ENCODE data around the gene TBC1D2. TPM values are rescaled to one million over a fixed set of nuclear protein-coding genes. Genes with fewer than 3 reads are reported as not detected.

The TBC1D2 gene
- total and polyA plus RNA-seq, 5 donors from 2014 or later, result 8.2 to 11.5 (median 10.1) TPM

DNA sequence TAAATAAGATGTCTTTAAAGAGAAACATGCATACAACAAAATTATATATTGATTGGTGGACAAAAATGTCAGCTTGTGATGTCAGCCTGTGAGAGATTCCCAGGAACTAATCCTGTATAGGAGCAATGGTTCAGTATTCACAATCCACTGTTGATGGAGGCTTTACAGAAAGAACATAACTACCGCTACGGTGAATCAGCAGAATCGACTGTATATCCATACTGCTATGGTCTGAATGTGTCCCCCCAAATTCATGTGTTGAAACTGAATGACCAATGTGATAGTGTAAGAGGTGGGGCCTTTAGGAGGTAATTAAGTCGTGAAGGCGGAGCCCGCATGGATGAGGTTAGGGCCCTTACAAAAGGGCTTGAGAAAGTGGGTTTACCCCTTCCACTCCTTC, 40.4 kb upstream of the TBC1D2 start:
- Mint-ChIP-seq H3K27ac (no peak overlapping the region), H3K36me3 (no peaks in the 10 kb centered on the region), H3K4me3 (no peak overlapping the region), H3K27me3 (peaks cover 10% of the 10 kb centered on the region), H3K4me1 (no peaks in the 10 kb centered on the region), H3K9me3 (no peaks in the 10 kb centered on the region)
- H3K27ac ChIP-seq (ENCODE audit: insufficient read depth, low read length, poor library complexity, severe bottlenecking), result no peak overlapping the region
- no peaks in the 10 kb centered on the region for H3K4me1 ChIP-seq (ENCODE audit: control insufficient read depth, insufficient read depth, low read length, poor library complexity, severe bottlenecking)
- ATAC-seq (ENCODE audit: low read depth in 2 of 2) (no peak), DNase-seq (no peak)
- no peak overlapping the region for H3K4me3 ChIP-seq (ENCODE audit: low read depth, low read length)
- H3K9me3 ChIP-seq (ENCODE audit: control insufficient read depth in 2 of 2, low read length in 2 of 2), result no peaks in the 10 kb centered on the region
- no peaks in the 10 kb centered on the region for H3K36me3 ChIP-seq (ENCODE audit: control insufficient read depth, insufficient read depth, low read length)
- no peaks in the 10 kb centered on the region for H3K27me3 ChIP-seq (ENCODE audit: control insufficient read depth, insufficient read depth, low read length)

DNA sequence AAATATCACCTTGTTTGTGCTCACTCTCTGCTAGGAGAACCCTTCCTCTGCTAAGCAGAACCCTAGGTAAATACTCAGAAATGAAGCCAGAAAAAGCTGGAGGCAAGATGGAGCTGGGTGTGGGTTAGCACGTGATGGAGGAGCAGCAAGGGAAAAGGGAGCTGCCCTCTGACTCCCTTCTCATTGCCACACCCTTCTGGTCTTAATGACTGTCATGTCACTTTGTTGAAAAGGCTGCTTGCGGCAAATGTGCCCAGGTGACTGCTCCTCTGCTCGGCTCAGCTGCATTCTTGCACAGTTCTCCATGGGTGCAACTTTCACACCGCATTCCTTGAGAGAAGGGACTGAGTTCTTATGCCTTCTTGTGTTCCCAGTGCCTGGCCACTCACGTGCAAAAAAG, 36.4 kb upstream of the TBC1D2 start:
- H3K36me3 Mint-ChIP-seq, result no peaks in the 10 kb centered on the region
- Histone ChIP-seq H3K9me3 (ENCODE audit: control insufficient read depth in 2 of 2, low read length in 2 of 2) (no peaks in the 10 kb centered on the region), H3K4me1 (ENCODE audit: control insufficient read depth, insufficient read depth, low read length, poor library complexity, severe bottlenecking) (no peaks in the 10 kb centered on the region), H3K27me3 (ENCODE audit: control insufficient read depth, insufficient read depth, low read length) (no peaks in the 10 kb centered on the region), H3K4me3 (ENCODE audit: low read depth, low read length) (no peak overlapping the region), H3K27ac (ENCODE audit: insufficient read depth, low read length, poor library complexity, severe bottlenecking) (no peak overlapping the region), H3K36me3 (ENCODE audit: control insufficient read depth, insufficient read depth, low read length) (no peaks in the 10 kb centered on the region)
- peaks cover 10% of the 10 kb centered on the region for H3K27me3 Mint-ChIP-seq
- H3K4me1 Mint-ChIP-seq, result no peaks in the 10 kb centered on the region
- no peak overlapping the region for H3K4me3 Mint-ChIP-seq
- no peak overlapping the region for H3K27ac Mint-ChIP-seq
- ATAC-seq (ENCODE audit: low read depth in 2 of 2) (no peak), DNase-seq (no peak)
- H3K9me3 Mint-ChIP-seq, result no peaks in the 10 kb centered on the region

DNA sequence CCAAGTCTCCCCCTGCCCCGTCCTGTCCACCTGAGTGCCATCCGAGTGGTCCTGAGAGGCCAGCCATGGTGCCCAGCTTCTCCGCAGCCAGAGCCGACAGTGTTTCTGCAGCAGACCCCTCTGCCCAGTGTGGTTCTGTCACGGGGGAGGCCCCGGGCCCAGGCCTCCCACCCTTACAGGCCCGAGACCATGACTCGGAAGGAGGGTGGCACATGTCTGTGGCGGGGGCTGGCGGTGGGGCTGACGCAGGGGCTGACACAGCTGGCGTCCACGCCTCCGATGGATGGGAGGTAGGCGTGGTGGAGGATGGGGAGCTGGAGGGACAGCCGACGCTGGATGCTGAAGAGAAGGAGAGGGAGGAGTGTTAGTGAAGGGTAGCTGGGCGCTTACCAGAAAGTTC, 35.0 kb upstream of the TBC1D2 start:
- Mint-ChIP-seq H3K4me1 (no peaks in the 10 kb centered on the region), H3K9me3 (no peaks in the 10 kb centered on the region), H3K36me3 (no peaks in the 10 kb centered on the region), H3K27me3 (peaks cover 10% of the 10 kb centered on the region), H3K4me3 (no peak overlapping the region), H3K27ac (no peak overlapping the region)
- H3K4me3 ChIP-seq (ENCODE audit: low read depth, low read length), result no peak overlapping the region
- H3K9me3 ChIP-seq (ENCODE audit: control insufficient read depth in 2 of 2, low read length in 2 of 2), result no peaks in the 10 kb centered on the region
- H3K27me3 ChIP-seq (ENCODE audit: control insufficient read depth, insufficient read depth, low read length), result no peaks in the 10 kb centered on the region
- H3K36me3 ChIP-seq (ENCODE audit: control insufficient read depth, insufficient read depth, low read length), result no peaks in the 10 kb centered on the region
- no peak overlapping the region for H3K27ac ChIP-seq (ENCODE audit: insufficient read depth, low read length, poor library complexity, severe bottlenecking)
- no peak for ATAC-seq (ENCODE audit: low read depth in 2 of 2)
- no peaks in the 10 kb centered on the region for H3K4me1 ChIP-seq (ENCODE audit: control insufficient read depth, insufficient read depth, low read length, poor library complexity, severe bottlenecking)
- no peak for DNase-seq

DNA sequence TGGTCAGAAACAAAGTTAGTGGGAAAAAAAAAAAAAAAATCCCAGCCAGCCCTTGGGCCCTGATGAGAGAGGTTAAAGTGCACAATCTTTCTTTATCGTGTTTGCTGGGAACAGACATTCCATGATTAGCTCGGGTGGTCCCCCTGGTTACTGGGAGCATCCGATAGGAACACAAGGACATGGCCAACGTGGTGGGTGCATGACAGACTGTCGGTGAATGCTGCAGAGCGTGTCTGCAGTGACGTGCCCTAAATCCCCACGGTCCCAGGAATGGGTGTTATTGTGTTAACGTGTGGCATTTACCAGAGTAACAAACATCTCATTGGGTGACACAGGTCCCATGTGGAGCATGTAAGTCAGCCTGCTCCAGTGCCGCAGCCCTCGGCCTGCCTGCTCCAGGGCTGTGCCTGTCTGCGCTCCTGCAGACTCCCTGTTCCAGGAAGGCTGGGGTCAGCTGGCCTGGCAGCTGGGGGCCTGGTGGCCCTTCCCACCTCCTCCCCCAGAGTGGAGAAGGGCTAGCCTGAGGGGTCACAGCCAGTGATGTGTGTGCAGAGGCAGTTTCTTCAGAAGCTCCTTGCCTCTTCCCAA, 34.3 kb upstream of the TBC1D2 start:
- no peak overlapping the region for H3K4me3 Mint-ChIP-seq
- peaks cover 10% of the 10 kb centered on the region for H3K27me3 Mint-ChIP-seq
- no peak for ATAC-seq (ENCODE audit: low read depth in 2 of 2)
- no peaks in the 10 kb centered on the region for H3K27me3 ChIP-seq (ENCODE audit: control insufficient read depth, insufficient read depth, low read length)
- no peaks in the 10 kb centered on the region for H3K4me1 ChIP-seq (ENCODE audit: control insufficient read depth, insufficient read depth, low read length, poor library complexity, severe bottlenecking)
- H3K4me1 Mint-ChIP-seq, result no peaks in the 10 kb centered on the region
- no peak overlapping the region for H3K4me3 ChIP-seq (ENCODE audit: low read depth, low read length)
- DNase-seq, result no peak
- H3K27ac ChIP-seq (ENCODE audit: insufficient read depth, low read length, poor library complexity, severe bottlenecking), result no peak overlapping the region
- H3K36me3 Mint-ChIP-seq, result no peaks in the 10 kb centered on the region
- H3K9me3 ChIP-seq (ENCODE audit: control insufficient read depth in 2 of 2, low read length in 2 of 2), result no peaks in the 10 kb centered on the region
- no peak overlapping the region for H3K27ac Mint-ChIP-seq
- H3K9me3 Mint-ChIP-seq, result no peaks in the 10 kb centered on the region
- no peaks in the 10 kb centered on the region for H3K36me3 ChIP-seq (ENCODE audit: control insufficient read depth, insufficient read depth, low read length)

DNA sequence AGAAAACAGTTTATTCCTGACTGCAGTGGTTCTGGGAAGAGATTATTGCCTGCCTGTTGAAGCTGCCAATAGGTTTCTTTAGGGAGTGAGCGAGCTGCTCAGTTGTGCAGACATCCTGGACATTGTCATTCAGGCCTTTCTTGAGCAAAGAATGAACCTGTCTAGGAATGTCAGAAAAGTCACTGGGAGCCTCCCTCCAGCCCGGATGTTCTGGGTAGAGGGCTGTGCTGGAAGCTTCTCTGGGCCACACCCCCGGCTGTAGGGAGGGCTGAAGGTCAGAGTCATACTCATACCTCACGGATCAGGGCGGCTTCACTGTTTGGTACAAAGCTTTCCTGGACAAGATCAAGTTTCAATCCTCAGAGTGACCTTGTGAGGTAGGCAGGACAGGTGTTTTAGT, 33.4 kb upstream of the TBC1D2 start:
- H3K36me3 Mint-ChIP-seq, result no peaks in the 10 kb centered on the region

DNA sequence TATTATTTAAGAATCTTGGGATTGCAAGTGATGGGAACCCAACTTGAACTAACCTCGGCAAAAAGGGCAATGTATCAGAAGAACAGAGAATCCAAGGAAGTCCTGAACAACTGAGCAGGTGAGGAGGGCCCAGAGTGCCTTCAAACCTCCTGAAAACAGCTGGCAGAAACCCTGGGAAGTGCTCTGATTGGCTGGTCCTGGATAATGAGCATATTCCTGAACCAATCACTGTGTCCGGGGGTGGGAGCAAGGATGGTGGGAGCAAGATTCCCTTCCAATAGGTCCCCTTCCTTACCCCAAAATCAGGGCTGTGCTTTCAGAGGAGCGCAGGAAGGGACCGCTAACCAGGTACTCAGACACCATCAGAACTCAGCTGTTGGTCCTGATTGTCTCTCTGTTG, 31.9 kb upstream of the TBC1D2 start:
- no peak overlapping the region for H3K27ac Mint-ChIP-seq
- Histone ChIP-seq H3K4me1 (ENCODE audit: control insufficient read depth, insufficient read depth, low read length, poor library complexity, severe bottlenecking) (no peaks in the 10 kb centered on the region), H3K4me3 (ENCODE audit: low read depth, low read length) (no peak overlapping the region), H3K9me3 (ENCODE audit: control insufficient read depth in 2 of 2, low read length in 2 of 2) (no peaks in the 10 kb centered on the region), H3K27ac (ENCODE audit: insufficient read depth, low read length, poor library complexity, severe bottlenecking) (no peak overlapping the region), H3K27me3 (ENCODE audit: control insufficient read depth, insufficient read depth, low read length) (no peaks in the 10 kb centered on the region), H3K36me3 (ENCODE audit: control insufficient read depth, insufficient read depth, low read length) (no peaks in the 10 kb centered on the region)
- no peaks in the 10 kb centered on the region for H3K36me3 Mint-ChIP-seq
- no peak overlapping the region for H3K4me3 Mint-ChIP-seq
- DNase-seq, result no peak
- no peak for ATAC-seq (ENCODE audit: low read depth in 2 of 2)
- H3K27me3 Mint-ChIP-seq, result peaks cover 10% of the 10 kb centered on the region
- H3K9me3 Mint-ChIP-seq, result no peaks in the 10 kb centered on the region
- no peaks in the 10 kb centered on the region for H3K4me1 Mint-ChIP-seq

More for the DNA sequence above, 33.4 kb upstream of the TBC1D2 start:
- ATAC-seq (ENCODE audit: low read depth in 2 of 2) (no peak), DNase-seq (no peak)
- Histone ChIP-seq H3K27ac (ENCODE audit: insufficient read depth, low read length, poor library complexity, severe bottlenecking) (no peak overlapping the region), H3K9me3 (ENCODE audit: control insufficient read depth in 2 of 2, low read length in 2 of 2) (no peaks in the 10 kb centered on the region), H3K4me1 (ENCODE audit: control insufficient read depth, insufficient read depth, low read length, poor library complexity, severe bottlenecking) (no peaks in the 10 kb centered on the region), H3K4me3 (ENCODE audit: low read depth, low read length) (no peak overlapping the region), H3K36me3 (ENCODE audit: control insufficient read depth, insufficient read depth, low read length) (no peaks in the 10 kb centered on the region), H3K27me3 (ENCODE audit: control insufficient read depth, insufficient read depth, low read length) (no peaks in the 10 kb centered on the region)
- Mint-ChIP-seq H3K4me1 (no peaks in the 10 kb centered on the region), H3K27ac (no peak overlapping the region), H3K27me3 (peaks cover 4% of the 10 kb centered on the region), H3K9me3 (no peaks in the 10 kb centered on the region), H3K4me3 (no peak overlapping the region)

DNA sequence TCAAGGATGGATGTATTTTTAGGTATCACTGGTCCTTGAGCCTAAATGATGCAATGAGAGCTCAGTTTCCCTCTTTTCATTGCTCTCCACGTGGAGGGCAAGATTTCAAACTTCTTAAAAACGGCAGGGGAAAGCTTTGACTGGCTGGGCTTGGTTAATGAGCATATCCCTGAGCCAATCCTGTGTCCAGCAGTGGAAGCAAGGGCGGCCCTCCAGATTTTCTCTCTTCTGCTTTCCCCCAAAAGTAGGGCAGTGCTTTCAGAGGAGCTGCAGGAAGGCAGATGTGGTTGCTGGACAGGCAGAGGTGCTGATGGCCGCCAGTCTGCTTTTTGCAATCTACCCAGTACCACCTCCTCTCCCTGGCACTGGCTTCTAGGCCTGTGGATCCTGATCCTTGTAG, 30.0 kb upstream of the TBC1D2 start:
- H3K4me1 ChIP-seq (ENCODE audit: control insufficient read depth, insufficient read depth, low read length, poor library complexity, severe bottlenecking), result no peaks in the 10 kb centered on the region
- H3K4me3 Mint-ChIP-seq, result no peak overlapping the region

DNA sequence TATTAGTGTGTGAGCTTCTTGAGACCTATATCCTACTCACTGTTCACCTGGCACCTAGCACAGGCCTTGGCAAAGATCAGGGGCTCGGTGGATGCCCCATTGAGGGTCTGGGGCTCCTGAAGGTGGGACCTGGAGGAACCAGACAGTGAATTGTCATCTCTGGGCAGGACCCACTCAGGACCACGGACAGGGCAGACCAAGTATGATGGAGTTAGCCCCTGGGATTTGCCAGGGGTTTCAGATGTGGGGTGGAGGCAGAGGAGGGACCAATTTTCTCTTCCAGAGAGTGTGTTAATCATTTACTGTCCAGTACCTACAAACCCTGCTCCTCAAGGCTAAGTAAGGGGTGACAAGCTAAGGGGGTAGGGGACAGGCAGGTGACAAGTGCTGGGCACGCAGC, 29.3 kb upstream of the TBC1D2 start:
- DNase-seq (no peak), ATAC-seq (ENCODE audit: low read depth in 2 of 2) (no peak)
- no peak overlapping the region for H3K4me3 ChIP-seq (ENCODE audit: low read depth, low read length)
- H3K4me1 ChIP-seq (ENCODE audit: control insufficient read depth, insufficient read depth, low read length, poor library complexity, severe bottlenecking), result no peaks in the 10 kb centered on the region
- no peak overlapping the region for H3K4me3 Mint-ChIP-seq
- H3K36me3 Mint-ChIP-seq, result no peaks in the 10 kb centered on the region
- H3K9me3 ChIP-seq (ENCODE audit: control insufficient read depth in 2 of 2, low read length in 2 of 2), result no peaks in the 10 kb centered on the region
- no peak overlapping the region for H3K27ac Mint-ChIP-seq
- H3K27ac ChIP-seq (ENCODE audit: insufficient read depth, low read length, poor library complexity, severe bottlenecking), result no peak overlapping the region
- no peaks in the 10 kb centered on the region for H3K36me3 ChIP-seq (ENCODE audit: control insufficient read depth, insufficient read depth, low read length)
- peaks cover 2% of the 10 kb centered on the region for H3K27me3 ChIP-seq (ENCODE audit: control insufficient read depth, insufficient read depth, low read length)
- H3K4me1 Mint-ChIP-seq, result no peaks in the 10 kb centered on the region
- peaks cover 22% of the 10 kb centered on the region for H3K27me3 Mint-ChIP-seq
- H3K9me3 Mint-ChIP-seq, result no peaks in the 10 kb centered on the region

More for the DNA sequence above, 30.0 kb upstream of the TBC1D2 start:
- ATAC-seq (ENCODE audit: low read depth in 2 of 2) (no peak), DNase-seq (no peak)
- Histone ChIP-seq H3K36me3 (ENCODE audit: control insufficient read depth, insufficient read depth, low read length) (no peaks in the 10 kb centered on the region), H3K27me3 (ENCODE audit: control insufficient read depth, insufficient read depth, low read length) (peaks cover 2% of the 10 kb centered on the region), H3K9me3 (ENCODE audit: control insufficient read depth in 2 of 2, low read length in 2 of 2) (no peaks in the 10 kb centered on the region), H3K4me3 (ENCODE audit: low read depth, low read length) (no peak overlapping the region), H3K27ac (ENCODE audit: insufficient read depth, low read length, poor library complexity, severe bottlenecking) (no peak overlapping the region)
- no peaks in the 10 kb centered on the region for H3K9me3 Mint-ChIP-seq
- no peaks in the 10 kb centered on the region for H3K4me1 Mint-ChIP-seq
- H3K27me3 Mint-ChIP-seq, result peaks cover 18% of the 10 kb centered on the region
- H3K27ac Mint-ChIP-seq, result no peak overlapping the region
- H3K36me3 Mint-ChIP-seq, result no peaks in the 10 kb centered on the region
